Putamen (tissue), 1 donor: ENCODE data around the gene XYLT1.
"Not testable (repeated sequence)": the region's sequence is repeated elsewhere in the genome, so short reads cannot be mapped to it uniquely, and the experiment has no call there.

Source experiments
- DNase-seq: peaks from one replicate; pipeline ENCODE4 v3.0.0-alpha.2; 2016; ENCODE audit warnings: low spot score

The XYLT1 gene

GRCh38 chr16:17470908-17471718 is at the start of gene XYLT1:
XYLT1 (minus strand) TSS chr16:17470960; CDS start chr16:17470796, 164 bp downstream.
- no peak for DNase-seq

GRCh38 chr16:17520111-17520510 is 49.4 kb upstream of the XYLT1 start:
- no peak for DNase-seq

GRCh38 chr16:17519101-17519955 is 48.6 kb upstream of the XYLT1 start:
- DNase-seq = no peak

GRCh38 chr16:17518441-17518840 is 47.7 kb upstream of the XYLT1 start:
- no peak for DNase-seq

- DNase-seq = no peak
Measured at GRCh38 chr16:17515421-17516210, 44.9 kb upstream of the XYLT1 start.

GRCh38 chr16:17512636-17513220 is 42.0 kb upstream of the XYLT1 start:
- DNase-seq = no peak

GRCh38 chr16:17511340-17511739 is 40.6 kb upstream of the XYLT1 start:
- no peak for DNase-seq

GRCh38 chr16:17510567-17510966 is 39.8 kb upstream of the XYLT1 start:
- DNase-seq = no peak

GRCh38 chr16:17509194-17509593 is 38.4 kb upstream of the XYLT1 start:
- DNase-seq = no peak

GRCh38 chr16:17508303-17508702 is 37.5 kb upstream of the XYLT1 start:
- DNase-seq = no peak

GRCh38 chr16:17507516-17507915 is 36.8 kb upstream of the XYLT1 start:
- DNase-seq = not testable (repeated sequence)

- DNase-seq = not testable (repeated sequence)
Measured at GRCh38 chr16:17505828-17506227, 35.1 kb upstream of the XYLT1 start.

GRCh38 chr16:17504050-17504449 is 33.3 kb upstream of the XYLT1 start:
- DNase-seq = no peak

- no peak for DNase-seq
Measured at GRCh38 chr16:17503331-17503730, 32.6 kb upstream of the XYLT1 start.

- DNase-seq = no peak
Measured at GRCh38 chr16:17501321-17501720, 30.6 kb upstream of the XYLT1 start.

- DNase-seq = no peak
Measured at GRCh38 chr16:17499223-17499902, 28.6 kb upstream of the XYLT1 start.

- DNase-seq = no peak
Measured at GRCh38 chr16:17497648-17498047, 26.9 kb upstream of the XYLT1 start.

GRCh38 chr16:17496891-17497290 is 26.1 kb upstream of the XYLT1 start:
- DNase-seq = no peak

GRCh38 chr16:17493012-17493411 is 22.3 kb upstream of the XYLT1 start:
- no peak for DNase-seq

GRCh38 chr16:17491140-17491662 is 20.4 kb upstream of the XYLT1 start:
- DNase-seq = no peak

GRCh38 chr16:17488506-17488905 is 17.7 kb upstream of the XYLT1 start:
- no peak for DNase-seq
